ENCODE results near the gene ARHGEF10L. TPM values are rescaled to one million over a fixed set of nuclear protein-coding genes. Genes with fewer than 3 reads are reported as not detected.

Gene ARHGEF10L
- total and polyA plus RNA-seq, 3 experiments from 2014 or later, result 0.24 to 0.26 TPM; not detected in 1

GRCh38 chr1:17527036-17527914 lies 12.2 kb upstream of the ARHGEF10L start:
- H3K36me3 Mint-ChIP-seq, result no peaks in the 10 kb centered on the region
- H3K27me3 ChIP-seq (ENCODE audit: insufficient read depth, low read length, poor library complexity, severe bottlenecking), result no peaks in the 10 kb centered on the region
- H3K27me3 Mint-ChIP-seq, result peaks cover 15 to 39% of the 10 kb centered on the region in 2 donors
- ChIA-PET POLR2A (no interaction called here), CTCF (no interaction called here)
- H3K4me3 ChIP-seq (ENCODE audit: low read length), result no peak overlapping the region
- H3K4me3 Mint-ChIP-seq, result no peak overlapping the region
- no peaks in the 10 kb centered on the region for H3K9me3 ChIP-seq (ENCODE audit: low read length)
- H3K9me3 Mint-ChIP-seq, result no peaks in the 10 kb centered on the region
- DNase-seq, result no peak
- H3K4me1 ChIP-seq (ENCODE audit: insufficient read depth, low read length), result no peaks in the 10 kb centered on the region
- H3K27ac Mint-ChIP-seq, result no peak overlapping the region
- no peaks in the 10 kb centered on the region for H3K36me3 ChIP-seq (ENCODE audit: insufficient read depth, low read length)
- no peaks in the 10 kb centered on the region for H3K4me1 Mint-ChIP-seq
- no peak overlapping the region for H3K27ac ChIP-seq (ENCODE audit: low read depth, low read length)

- DNase-seq, result no peak
- H3K27me3 ChIP-seq (ENCODE audit: insufficient read depth, low read length, poor library complexity, severe bottlenecking), result no peaks in the 10 kb centered on the region
- no peaks in the 10 kb centered on the region for H3K9me3 ChIP-seq (ENCODE audit: low read length)
- Mint-ChIP-seq H3K4me3 (no peak overlapping the region), H3K4me1 (no peaks in the 10 kb centered on the region), H3K36me3 (no peaks in the 10 kb centered on the region), H3K27ac (peak overlapping the region in 1 of 8 donors; percentile 32), H3K27me3 (peaks cover 12 to 31% of the 10 kb centered on the region in 2 donors), H3K9me3 (no peaks in the 10 kb centered on the region)
- no peaks in the 10 kb centered on the region for H3K36me3 ChIP-seq (ENCODE audit: insufficient read depth, low read length)
- H3K4me1 ChIP-seq (ENCODE audit: insufficient read depth, low read length), result no peaks in the 10 kb centered on the region
- H3K4me3 ChIP-seq (ENCODE audit: low read length), result no peak overlapping the region
- no peak overlapping the region for H3K27ac ChIP-seq (ENCODE audit: low read depth, low read length)
- ChIA-PET CTCF (no interaction called here), POLR2A (no interaction called here)
These were observed 10.1 kb upstream of the ARHGEF10L start for GRCh38 chr1:17529381-17529780.

- Histone ChIP-seq H3K27ac (ENCODE audit: low read depth, low read length) (no peak overlapping the region), H3K9me3 (ENCODE audit: low read length) (no peaks in the 10 kb centered on the region), H3K4me3 (ENCODE audit: low read length) (no peak overlapping the region), H3K36me3 (ENCODE audit: insufficient read depth, low read length) (no peaks in the 10 kb centered on the region), H3K27me3 (ENCODE audit: insufficient read depth, low read length, poor library complexity, severe bottlenecking) (no peaks in the 10 kb centered on the region), H3K4me1 (ENCODE audit: insufficient read depth, low read length) (no peaks in the 10 kb centered on the region)
- no peak for DNase-seq
- no peaks in the 10 kb centered on the region for H3K4me1 Mint-ChIP-seq
- ChIA-PET CTCF (no interaction called here), POLR2A (no interaction called here)
- H3K4me3 Mint-ChIP-seq, result no peak overlapping the region
- no peaks in the 10 kb centered on the region for H3K36me3 Mint-ChIP-seq
- no peak overlapping the region for H3K27ac Mint-ChIP-seq
- peaks cover 10 to 27% of the 10 kb centered on the region in 2 donors for H3K27me3 Mint-ChIP-seq
- no peaks in the 10 kb centered on the region for H3K9me3 Mint-ChIP-seq
These were observed 8.2 kb upstream of the ARHGEF10L start for GRCh38 chr1:17531343-17531681.

- DNase-seq, result no peak
- H3K4me1 ChIP-seq (ENCODE audit: insufficient read depth, low read length), result no peaks in the 10 kb centered on the region
- POLR2A ChIA-PET, result no interaction called here
- no peaks in the 10 kb centered on the region for H3K36me3 Mint-ChIP-seq
- no peak overlapping the region for H3K4me3 ChIP-seq (ENCODE audit: low read length)
- H3K9me3 Mint-ChIP-seq, result no peaks in the 10 kb centered on the region
- no peak overlapping the region for H3K27ac ChIP-seq (ENCODE audit: low read depth, low read length)
- H3K4me1 Mint-ChIP-seq, result no peaks in the 10 kb centered on the region
- H3K9me3 ChIP-seq (ENCODE audit: low read length), result no peaks in the 10 kb centered on the region
- peaks cover 9 to 33% of the 10 kb centered on the region in 2 donors for H3K27me3 Mint-ChIP-seq
- H3K27ac Mint-ChIP-seq, result no peak overlapping the region
- no peaks in the 10 kb centered on the region for H3K27me3 ChIP-seq (ENCODE audit: insufficient read depth, low read length, poor library complexity, severe bottlenecking)
- CTCF ChIA-PET, result no interaction called here
- no peaks in the 10 kb centered on the region for H3K36me3 ChIP-seq (ENCODE audit: insufficient read depth, low read length)
- no peak overlapping the region for H3K4me3 Mint-ChIP-seq
These were observed 7.6 kb upstream of the ARHGEF10L start for GRCh38 chr1:17531682-17532487.

GRCh38 chr1:17533201-17533600 lies 6.3 kb upstream of the ARHGEF10L start:
- Histone ChIP-seq H3K27ac (ENCODE audit: low read depth, low read length) (no peak overlapping the region), H3K9me3 (ENCODE audit: low read length) (no peaks in the 10 kb centered on the region), H3K36me3 (ENCODE audit: insufficient read depth, low read length) (no peaks in the 10 kb centered on the region), H3K27me3 (ENCODE audit: insufficient read depth, low read length, poor library complexity, severe bottlenecking) (no peaks in the 10 kb centered on the region), H3K4me1 (ENCODE audit: insufficient read depth, low read length) (no peaks in the 10 kb centered on the region), H3K4me3 (ENCODE audit: low read length) (no peak overlapping the region)
- ChIA-PET POLR2A (no interaction called here), CTCF (no interaction called here)
- no peak for DNase-seq
- Mint-ChIP-seq H3K4me1 (peaks cover 0 to under 1% (median 0%) of the 10 kb centered on the region in 3 donors), H3K4me3 (no peak overlapping the region), H3K36me3 (no peaks in the 10 kb centered on the region), H3K27ac (no peak overlapping the region), H3K9me3 (no peaks in the 10 kb centered on the region), H3K27me3 (peaks cover 14 to 40% of the 10 kb centered on the region in 2 donors)

GRCh38 chr1:17535300-17535936 lies 4.1 kb upstream of the ARHGEF10L start:
- no peaks in the 10 kb centered on the region for H3K9me3 Mint-ChIP-seq
- H3K36me3 ChIP-seq (ENCODE audit: insufficient read depth, low read length), result no peaks in the 10 kb centered on the region
- no peak for DNase-seq
- ChIA-PET POLR2A (no interaction called here), CTCF (no interaction called here)
- H3K4me1 Mint-ChIP-seq, result peaks cover 0 to 13% (median 2%) of the 10 kb centered on the region in 3 donors
- H3K4me3 ChIP-seq (ENCODE audit: low read length), result no peak overlapping the region
- no peaks in the 10 kb centered on the region for H3K4me1 ChIP-seq (ENCODE audit: insufficient read depth, low read length)
- peaks cover 21 to 37% of the 10 kb centered on the region in 2 donors for H3K27me3 Mint-ChIP-seq
- no peak overlapping the region for H3K4me3 Mint-ChIP-seq
- no peaks in the 10 kb centered on the region for H3K9me3 ChIP-seq (ENCODE audit: low read length)
- H3K27me3 ChIP-seq (ENCODE audit: insufficient read depth, low read length, poor library complexity, severe bottlenecking), result peaks cover 9% of the 10 kb centered on the region
- H3K36me3 Mint-ChIP-seq, result no peaks in the 10 kb centered on the region
- H3K27ac ChIP-seq (ENCODE audit: low read depth, low read length), result no peak overlapping the region
- no peak overlapping the region for H3K27ac Mint-ChIP-seq

GRCh38 chr1:17538010-17538409 lies 1.5 kb upstream of the ARHGEF10L start:
- H3K9me3 Mint-ChIP-seq, result no peaks in the 10 kb centered on the region
- no peak overlapping the region for H3K4me3 Mint-ChIP-seq
- DNase-seq, result no peak
- H3K36me3 Mint-ChIP-seq, result no peaks in the 10 kb centered on the region
- CTCF ChIA-PET, result no interaction called here
- H3K4me1 ChIP-seq (ENCODE audit: insufficient read depth, low read length), result no peaks in the 10 kb centered on the region
- H3K27me3 Mint-ChIP-seq, result peaks cover 25 to 42% of the 10 kb centered on the region in 2 donors
- POLR2A ChIA-PET, result no interaction called here
- no peaks in the 10 kb centered on the region for H3K36me3 ChIP-seq (ENCODE audit: insufficient read depth, low read length)
- H3K27ac ChIP-seq (ENCODE audit: low read depth, low read length), result no peak overlapping the region
- H3K4me1 Mint-ChIP-seq, result peaks cover 0 to 13% (median 4%) of the 10 kb centered on the region in 3 donors
- no peaks in the 10 kb centered on the region for H3K9me3 ChIP-seq (ENCODE audit: low read length)
- peaks cover 15% of the 10 kb centered on the region for H3K27me3 ChIP-seq (ENCODE audit: insufficient read depth, low read length, poor library complexity, severe bottlenecking)
- H3K4me3 ChIP-seq (ENCODE audit: low read length), result no peak overlapping the region
- H3K27ac Mint-ChIP-seq, result no peak overlapping the region
